Heart right ventricle (tissue), 16 donors: ENCODE data around the gene KLK8. TPM values are rescaled to one million over a fixed set of nuclear protein-coding genes. Genes with fewer than 3 reads are reported as not detected.

Source experiments
- ATAC-seq, 8 donors: fragments of 200-7000 bp; cut with Tn5 transposase; one replicate each; pipeline ENCODE4 v1.9.1; 2020; ENCODE audit warnings: mild to moderate bottlenecking in 8 of 8, moderate library complexity in 8 of 8, moderate number of reproducible peaks in 1 of 8
- DNase-seq, 2 donors: peaks; one replicate each; pipeline ENCODE4 v3.0.0-alpha.2; 2020
- H3K27ac ChIP-seq, 10 donors: fragments of 200-600 bp; sonication (generic) in 2 of 10; one replicate each; pipeline versions ENCODE4 v1.5.0 to v1.8.0; 2020 to 2022; ENCODE audit warnings: mild to moderate bottlenecking in 3 of 10
- H3K27me3 ChIP-seq, 7 donors: fragments of 200-600 bp; one replicate each; pipeline ENCODE4 v1.8.0; 2021 to 2022; ENCODE audit warnings: mild to moderate bottlenecking in 2 of 7
- H3K36me3 ChIP-seq, 9 donors: fragments of 200-600 bp; sonication (generic) in 1 of 9; one replicate each; pipeline versions ENCODE4 v1.5.0 to v1.8.0; 2020 to 2022; ENCODE audit warnings: mild to moderate bottlenecking in 2 of 9
- H3K4me1 ChIP-seq, 9 donors: fragments of 200-600 bp; sonication (generic) in 1 of 9; one replicate each; pipeline versions ENCODE4 v1.5.0 to v1.8.0; 2020 to 2022; ENCODE audit warnings: mild to moderate bottlenecking in 4 of 9
- H3K4me3 ChIP-seq, 10 donors: fragments of 200-600 bp; sonication (generic) in 2 of 10; one replicate each; pipeline versions ENCODE4 v1.5.0 to v1.8.0; 2020 to 2022; ENCODE audit warnings: mild to moderate bottlenecking in 7 of 10, moderate library complexity in 2 of 10
- H3K9me3 ChIP-seq, 11 donors: fragments of 200-600 bp in 10 of 11; sonication (generic) in 2 of 11; one replicate each; pipeline versions ENCODE4 v1.5.0 to v1.8.0; 2013 to 2022; ENCODE audit warnings: mild to moderate bottlenecking in 2 of 11, control low read depth in 1 of 11, moderate library complexity in 1 of 11
- CTCF ChIP-seq, 9 donors: fragments of 200-600 bp; sonication (generic) in 2 of 9; IDR thresholded peaks; one replicate each; pipeline versions ENCODE4 v1.5.0 to v1.8.0; 2021 to 2022; ENCODE audit warnings: antibody characterized with exemption in 9 of 9, mild to moderate bottlenecking in 5 of 9, moderate library complexity in 1 of 9
- WGBS, 2 donors: extraction: QIAGEN DNeasy Blood & Tissue Kit; methylation state at CpG; one replicate each; pipeline ENCODE4 v1.1.7; 2013; ENCODE audit warnings: inconsistent platforms in 1 of 2; 5-methylcytosine and 5-hydroxymethylcytosine counted together
- intact Hi-C, 10 donors: fragments of 100-400 bp; cut with DNase I; formaldehyde crosslinking; loops; one replicate each; pipeline versions ENCODE4 v1.11.1 to v1.14.2; 2022
- polyA plus RNA-seq, 2 donors: library from polyadenylated mRNA; stranded (reverse); fragments of 200-250 nt; gene quantifications; one replicate each; pipeline ENCODE4 v1.2.3, GENCODE V29; 2013
- total RNA-seq, 10 donors: library from RNA; stranded (reverse); fragmentation: NEBNext Ultra II Directional in 3 of 10; extraction: Animal tissue kit (Norgen Biotek cat#: 25700) in 3 of 10; gene quantifications; one replicate each; pipeline versions ENCODE4 v1.2.1 to v1.2.4, GENCODE V29; 2021 to 2023
- donor health status: Arrhythmogenic right ventricular cardiomyopathy.
- donor health status: ischemic (EF 13 %, LVEDD 7.1; RV severe dilation, severe dysfunction).
- donor health status: healthy with polysubstance abuse.
- donor health status: DM: no; HTN: yes; CAD: no.
- donor health status: DM: no; HTN: no; CAD: no.
- donor health status: ischemic (EF 25% LVEDD 6.9; RV normal size, moderate dysfunction).
- donor health status: ischemic (EF 25% LVEDD 5.7; RV mildly dilated, moderate dysfunction).
- donor health status: healthy.
- donor health status: DM: yes; HTN: yes; CAD: no.
- donor health status: Ischemic cardiomyopathy.
- donor health status: ischemic (EF 35%, LVEDD 5.7; RV mildly dilated, moderate dysfunction).
- donor health status: nonischemic (EF 11% LVEDD 7.7; RV severe dilation, severe dysfunction).
- donor health status: DM: yes; HTN: yes; CAD: no.
- donor health status: PGD.
- donor health status: ischemic (EF 29% LVEDD 5.4; RV normal size, mild dysfunction).
- donor health status: nonischemic (EF 23%, LVEDD 6.1; RV moderate dilation, normal function).

The KLK8 gene
- total and polyA plus RNA-seq, 12 donors: not detected

- intact Hi-C loops: no loop called here
- DNase-seq (no peak), ATAC-seq (no peak)
- Histone ChIP-seq H3K27ac (no peak overlapping the region), H3K9me3 (no peaks in the 10 kb centered on the region), H3K4me1 (peaks cover 0 to 9% (median 0%) of the 10 kb centered on the region in 9 donors), H3K27me3 (peaks cover 0 to 69% (median 22%) of the 10 kb centered on the region in 7 donors), H3K36me3 (no peaks in the 10 kb centered on the region), H3K4me3 (no peak overlapping the region)
- no peak for TF ChIP-seq CTCF (IDR thresholded peaks at IDR 0.05)
- WGBS, 2 donors: 87 to 89% methylated on average over 7 of the region's 7 CpGs
These were observed 29.9 kb upstream of the KLK8 start for GRCh38 chr19:51031220-51031879.

GRCh38 chr19:51030631-51031030, 29.2 kb upstream of the KLK8 start:
- TF ChIP-seq CTCF (IDR thresholded peaks at IDR 0.05): no peak
- H3K9me3 ChIP-seq: no peaks in the 10 kb centered on the region
- intact Hi-C loops: no loop called here
- H3K4me1 ChIP-seq: peaks cover 0 to 16% (median 0%) of the 10 kb centered on the region in 9 donors
- H3K27ac ChIP-seq: no peak overlapping the region
- H3K27me3 ChIP-seq: peaks cover 0 to 75% (median 26%) of the 10 kb centered on the region in 7 donors
- no peaks in the 10 kb centered on the region for H3K36me3 ChIP-seq
- no peak overlapping the region for H3K4me3 ChIP-seq
- ATAC-seq: no peak
- DNase-seq: no peak
- 81 to 83% methylated on average over 13 of the region's 13 CpGs for WGBS, 2 donors

GRCh38 chr19:51029718-51030117, 28.3 kb upstream of the KLK8 start:
- WGBS, 2 donors: 70 to 78% methylated on average over 2 of the region's 2 CpGs

GRCh38 chr19:51027873-51028272, 26.5 kb upstream of the KLK8 start:
- Histone ChIP-seq H3K4me1 (peaks cover 0 to 16% (median 0%) of the 10 kb centered on the region in 9 donors), H3K36me3 (no peaks in the 10 kb centered on the region), H3K27me3 (peaks cover 0 to 80% (median 43%) of the 10 kb centered on the region in 7 donors), H3K4me3 (no peak overlapping the region), H3K9me3 (no peaks in the 10 kb centered on the region), H3K27ac (no peak overlapping the region)
- DNase-seq (no peak), ATAC-seq (no peak)
- 63 to 73% methylated on average over 5 of the region's 5 CpGs for WGBS, 2 donors
- TF ChIP-seq CTCF (IDR thresholded peaks at IDR 0.05): no peak
- intact Hi-C loops: loop anchor here in 3 of 10 donors (5.0 to 10.0 kb wide), 4 partner anchors 54 to 147 kb away; partner anchors contain the start of gene KLK14 (in 1 of the 3)

More at GRCh38 chr19:51029718-51030117, 28.3 kb upstream of the KLK8 start:
- Histone ChIP-seq H3K36me3 (no peaks in the 10 kb centered on the region), H3K27me3 (peaks cover 0 to 79% (median 32%) of the 10 kb centered on the region in 7 donors), H3K27ac (no peak overlapping the region), H3K4me1 (peaks cover 0 to 16% (median 0%) of the 10 kb centered on the region in 9 donors), H3K4me3 (no peak overlapping the region), H3K9me3 (no peaks in the 10 kb centered on the region)
- DNase-seq: no peak
- intact Hi-C loops: loop anchor here in 3 of 10 donors (5.0 to 10.0 kb wide), 4 partner anchors 53 to 145 kb away; partner anchors contain the start of gene KLK14 (in 1 of the 3)
- no peak for ATAC-seq
- TF ChIP-seq CTCF (IDR thresholded peaks at IDR 0.05): no peak
